Stomach (tissue), 4 donors: Measurements from ENCODE around the gene JDP2.

ENCODE experiments used
- EP300 ChIP-seq: sonication (generic); formaldehyde crosslinking; IDR thresholded peaks from one replicate; pipeline ENCODE4 v1.6.1; 2017; ENCODE audit warnings: antibody characterized with exemption
- POLR2A ChIP-seq, 4 donors: fragments of 450-650 bp; IDR thresholded peaks; one replicate each; pipeline ENCODE4 v1.6.1; 2016; ENCODE audit warnings: antibody characterized with exemption in 4 of 4, control low read depth in 2 of 4, mild to moderate bottlenecking in 1 of 4, moderate library complexity in 1 of 4
- POLR2AphosphoS5 ChIP-seq, 3 donors: sonication (generic); formaldehyde crosslinking; IDR thresholded peaks; one replicate each; pipeline ENCODE4 v1.6.1; 2016; ENCODE audit warnings: antibody characterized with exemption in 3 of 3
- TF ChIP-seq, protein P1 (sequence below), 7 experiments: fragments of 450-650 bp in 4 of 7; fragments of 200-600 bp in 3 of 7; sonication (generic) in 3 of 7; IDR thresholded peaks; one replicate each; pipeline ENCODE4 v1.5.1; 2016 to 2019; ENCODE audit warnings: antibody characterized with exemption in 7 of 7, control low read depth in 2 of 7, mild to moderate bottlenecking in 1 of 7

DNA sequence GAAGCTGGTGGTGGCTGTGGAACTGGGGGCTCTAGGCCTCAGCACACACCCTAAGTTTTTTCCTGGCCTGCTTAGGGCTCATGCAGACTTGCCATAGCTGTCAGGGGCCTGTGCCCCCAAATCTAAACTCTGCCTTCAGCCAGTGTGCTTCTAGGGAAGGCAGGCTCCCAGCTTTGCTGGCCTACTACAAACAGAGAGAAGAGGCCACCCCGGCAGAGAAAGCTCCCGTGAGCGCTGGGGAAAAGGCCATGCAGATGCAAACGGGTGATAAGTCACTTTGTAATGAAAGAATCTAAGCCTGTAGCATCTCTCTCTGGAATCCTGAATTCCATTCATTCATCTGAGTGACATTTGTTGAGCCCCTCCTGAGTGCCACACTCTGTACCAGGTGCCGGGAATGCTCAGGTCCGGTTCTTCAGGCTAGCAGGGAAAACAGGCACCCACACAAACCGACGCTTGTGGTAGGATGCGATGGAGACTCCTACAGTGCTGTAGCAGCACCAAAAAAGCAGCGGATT, 29.9 kb downstream of the JDP2 start:
- TF ChIP-seq EP300: no peak
- TF ChIP-seq, protein P1, sequence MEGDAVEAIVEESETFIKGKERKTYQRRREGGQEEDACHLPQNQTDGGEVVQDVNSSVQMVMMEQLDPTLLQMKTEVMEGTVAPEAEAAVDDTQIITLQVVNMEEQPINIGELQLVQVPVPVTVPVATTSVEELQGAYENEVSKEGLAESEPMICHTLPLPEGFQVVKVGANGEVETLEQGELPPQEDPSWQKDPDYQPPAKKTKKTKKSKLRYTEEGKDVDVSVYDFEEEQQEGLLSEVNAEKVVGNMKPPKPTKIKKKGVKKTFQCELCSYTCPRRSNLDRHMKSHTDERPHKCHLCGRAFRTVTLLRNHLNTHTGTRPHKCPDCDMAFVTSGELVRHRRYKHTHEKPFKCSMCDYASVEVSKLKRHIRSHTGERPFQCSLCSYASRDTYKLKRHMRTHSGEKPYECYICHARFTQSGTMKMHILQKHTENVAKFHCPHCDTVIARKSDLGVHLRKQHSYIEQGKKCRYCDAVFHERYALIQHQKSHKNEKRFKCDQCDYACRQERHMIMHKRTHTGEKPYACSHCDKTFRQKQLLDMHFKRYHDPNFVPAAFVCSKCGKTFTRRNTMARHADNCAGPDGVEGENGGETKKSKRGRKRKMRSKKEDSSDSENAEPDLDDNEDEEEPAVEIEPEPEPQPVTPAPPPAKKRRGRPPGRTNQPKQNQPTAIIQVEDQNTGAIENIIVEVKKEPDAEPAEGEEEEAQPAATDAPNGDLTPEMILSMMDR (IDR thresholded peaks at IDR 0.05): no peak
- no peak for TF ChIP-seq POLR2AphosphoS5 (IDR thresholded peaks at IDR 0.05)
- no peak for TF ChIP-seq POLR2A (IDR thresholded peaks at IDR 0.05)
